HG03342 (cell line): ENCODE measurements around the gene AADAT.
"Not testable (repeated sequence)": the region's sequence is repeated elsewhere in the genome, so short reads cannot be mapped to it uniquely, and the experiment has no call there.

ENCODE experiments used
- ATAC-seq: cut with Tn5 transposase; IDR thresholded peaks from one replicate; pipeline ENCODE4 v1.9.1; 2021; ENCODE audit warnings: mild to moderate bottlenecking, moderate library complexity; ENCODE audit not compliant: unreplicated experiment

Gene AADAT

DNA sequence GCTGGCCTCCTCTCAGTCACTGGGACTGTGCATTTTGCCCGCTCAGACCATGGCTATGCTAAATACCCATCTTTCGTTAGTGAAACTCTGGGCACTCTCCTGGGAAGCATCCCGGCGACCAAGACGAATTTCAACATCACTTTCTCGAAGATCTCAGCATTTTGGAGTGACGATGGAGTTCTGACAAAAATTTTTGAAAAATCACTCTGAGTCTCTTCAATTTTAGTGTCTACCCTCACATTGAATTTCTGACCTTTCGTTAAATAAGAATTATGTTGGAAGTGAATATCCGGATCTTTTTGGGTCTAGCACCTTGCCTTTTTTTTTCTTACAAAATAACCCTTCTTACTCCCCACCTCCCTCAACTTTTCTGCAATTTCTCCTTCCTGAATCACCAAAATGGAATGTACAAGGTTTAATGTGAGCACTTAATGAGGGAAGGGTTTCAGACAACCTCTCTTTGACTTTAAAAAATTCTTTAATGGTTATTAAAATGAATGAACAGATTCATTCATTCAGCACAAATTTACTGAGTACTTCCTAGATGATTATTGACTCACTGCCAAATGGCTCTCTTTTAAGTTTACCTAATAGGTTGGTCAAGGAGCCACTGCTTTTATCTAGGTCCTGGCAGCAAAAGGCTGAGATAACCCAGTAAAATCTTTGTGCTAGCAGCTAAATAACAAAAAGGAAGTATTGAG, 746 bp upstream of the AADAT start:
- ATAC-seq, result no peak

DNA sequence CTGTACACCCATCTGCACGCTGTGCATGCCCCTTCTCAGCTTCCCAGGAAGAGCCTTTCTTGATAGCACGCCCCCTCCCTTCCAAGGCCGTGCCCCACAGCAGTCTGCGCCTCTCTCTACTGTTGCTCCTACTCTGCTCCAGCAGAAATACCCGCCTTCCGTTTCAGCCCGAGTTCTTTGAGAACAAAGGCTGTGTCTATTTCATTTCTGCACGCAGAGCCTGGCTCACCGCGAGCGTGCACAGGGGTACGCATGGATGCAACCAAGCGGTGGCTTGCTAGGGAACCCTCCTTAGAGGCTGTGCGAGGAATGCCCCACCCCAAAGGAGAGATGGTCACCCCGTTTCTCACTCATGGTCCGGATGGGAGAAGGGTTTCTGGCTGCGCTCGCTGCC, 485 bp downstream of the AADAT start:
- no peak for ATAC-seq

GRCh38 chr4:170088716-170089115, 1.0 kb downstream of the AADAT start:
- ATAC-seq, result no peak

- ATAC-seq, result no peak
Measured at GRCh38 chr4:170087163-170087700, 2.5 kb downstream of the AADAT start.

DNA sequence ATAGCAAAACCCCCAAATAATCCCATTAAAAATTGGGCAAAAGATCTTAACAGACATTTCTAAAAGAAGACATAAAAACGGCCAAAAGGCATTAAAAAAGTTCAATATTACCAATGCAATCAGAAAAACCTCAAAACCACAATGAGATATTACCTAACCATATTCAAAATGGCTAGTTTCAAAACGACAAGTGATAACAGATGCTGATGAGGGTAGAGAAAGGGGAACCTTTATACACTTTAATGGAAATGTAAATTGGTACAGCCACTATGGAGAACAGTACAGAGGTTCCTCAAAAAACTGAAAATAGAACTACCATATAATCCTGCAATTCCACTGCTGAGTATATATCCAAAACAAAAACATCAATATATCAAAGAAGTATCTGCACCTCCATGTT, 6.2 kb downstream of the AADAT start:
- ATAC-seq, result no peak

DNA sequence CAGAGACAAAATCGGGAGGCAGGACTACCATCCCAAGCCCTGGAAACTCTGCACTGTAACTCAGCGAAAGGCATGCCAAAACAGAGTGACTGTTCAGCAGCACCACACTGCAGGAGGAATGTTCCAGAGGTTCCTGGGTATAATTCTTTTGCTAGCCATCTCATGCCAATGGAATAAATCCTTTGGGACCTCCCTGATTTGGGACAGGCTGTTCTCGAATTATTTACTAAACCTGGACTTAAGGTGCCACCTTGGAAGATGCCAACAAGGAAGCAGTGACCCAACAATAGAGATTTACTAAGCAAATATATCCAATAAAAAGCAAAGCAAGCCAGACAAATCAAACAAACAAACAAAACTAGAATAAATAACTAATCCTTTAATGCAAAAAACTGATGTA, 9.3 kb downstream of the AADAT start:
- no peak for ATAC-seq

GRCh38 chr4:170079981-170080380, 9.8 kb downstream of the AADAT start:
- no peak for ATAC-seq

DNA sequence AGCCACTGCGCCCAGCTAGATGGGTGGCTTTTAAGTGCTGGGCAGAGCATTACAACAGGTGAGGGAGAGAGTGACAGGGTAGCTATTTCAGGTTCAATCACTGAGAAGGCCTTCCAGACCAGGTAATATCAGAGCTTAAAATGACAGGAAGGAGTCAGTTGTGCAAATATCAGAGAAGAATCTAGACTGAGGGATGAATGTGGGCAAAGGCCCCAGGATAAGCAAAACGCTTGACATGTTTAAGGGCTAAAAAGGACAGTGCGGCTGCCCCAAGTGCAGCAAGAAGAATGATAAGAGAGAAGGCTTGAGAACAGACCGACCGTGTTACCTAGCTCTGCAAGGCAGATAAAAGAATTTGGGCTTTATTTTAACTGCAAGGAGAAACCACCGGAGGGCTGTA, 18.6 kb downstream of the AADAT start:
- ATAC-seq, result no peak

- ATAC-seq, result no peak
Measured at GRCh38 chr4:170068438-170069128, 21.2 kb downstream of the AADAT start.

DNA sequence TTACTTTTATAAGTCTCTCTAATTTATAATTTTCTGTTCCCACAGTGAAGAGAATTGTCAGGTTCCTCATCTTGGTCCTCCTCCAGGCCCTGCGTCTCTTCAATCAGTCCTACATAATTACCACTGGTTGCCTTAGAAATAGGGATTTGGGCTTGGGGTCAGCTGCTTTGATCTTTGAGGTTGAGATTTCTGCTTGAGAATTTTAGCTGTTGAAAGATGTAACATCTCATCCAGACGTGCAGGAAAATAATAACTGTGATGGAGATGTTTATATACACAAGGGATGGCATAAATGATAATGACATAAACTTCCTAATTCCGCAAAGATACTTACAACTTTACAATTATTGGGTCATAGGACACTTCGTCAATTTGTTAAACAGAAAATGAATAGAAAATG, 30.3 kb downstream of the AADAT start:
- ATAC-seq, result no peak

GRCh38 chr4:170058826-170059225, 30.9 kb downstream of the AADAT start:
- ATAC-seq, result no peak

- ATAC-seq, result no peak
Measured at GRCh38 chr4:170057866-170058265, 31.9 kb downstream of the AADAT start.

GRCh38 chr4:170052919-170053318, 36.8 kb downstream of the AADAT start:
- no peak for ATAC-seq

DNA sequence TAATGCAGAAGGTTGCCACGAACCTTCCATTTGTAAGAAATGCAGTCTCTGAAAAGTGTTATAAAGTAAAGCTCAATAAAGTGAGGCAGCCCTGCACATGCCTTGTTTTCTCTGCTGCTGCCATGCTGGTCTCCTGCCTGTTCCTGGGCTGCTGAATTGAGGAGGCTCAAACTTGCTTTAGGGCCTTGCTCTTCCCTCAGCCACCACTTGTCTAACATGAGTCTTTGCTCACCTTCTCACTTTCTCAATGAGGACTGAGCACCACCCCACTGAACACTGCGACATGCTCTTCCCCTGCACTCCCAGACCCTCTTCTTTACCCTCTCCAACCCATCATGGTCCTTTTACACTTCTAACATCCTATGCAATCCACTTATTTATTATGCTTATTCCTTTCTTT, 38.4 kb downstream of the AADAT start:
- ATAC-seq, result no peak

DNA sequence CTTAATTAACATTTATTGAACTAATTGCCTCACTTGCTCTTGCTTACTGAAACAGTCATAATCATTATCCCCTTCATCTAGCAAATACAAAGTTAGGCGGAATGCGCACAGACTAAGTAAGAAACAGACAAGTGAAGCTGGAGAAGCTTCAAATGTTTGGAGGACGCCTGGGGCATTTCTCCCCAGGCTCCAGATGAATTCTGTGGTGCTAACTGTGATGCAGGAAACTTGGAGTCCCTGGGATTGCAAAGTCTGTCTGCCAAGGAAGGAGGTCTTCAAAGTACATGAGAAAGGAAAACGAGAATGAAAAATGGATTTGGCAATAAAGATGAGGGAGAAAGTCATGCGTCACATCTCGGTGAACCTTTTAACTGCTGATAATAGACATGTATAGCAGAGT, 40.0 kb downstream of the AADAT start:
- ATAC-seq, result no peak

DNA sequence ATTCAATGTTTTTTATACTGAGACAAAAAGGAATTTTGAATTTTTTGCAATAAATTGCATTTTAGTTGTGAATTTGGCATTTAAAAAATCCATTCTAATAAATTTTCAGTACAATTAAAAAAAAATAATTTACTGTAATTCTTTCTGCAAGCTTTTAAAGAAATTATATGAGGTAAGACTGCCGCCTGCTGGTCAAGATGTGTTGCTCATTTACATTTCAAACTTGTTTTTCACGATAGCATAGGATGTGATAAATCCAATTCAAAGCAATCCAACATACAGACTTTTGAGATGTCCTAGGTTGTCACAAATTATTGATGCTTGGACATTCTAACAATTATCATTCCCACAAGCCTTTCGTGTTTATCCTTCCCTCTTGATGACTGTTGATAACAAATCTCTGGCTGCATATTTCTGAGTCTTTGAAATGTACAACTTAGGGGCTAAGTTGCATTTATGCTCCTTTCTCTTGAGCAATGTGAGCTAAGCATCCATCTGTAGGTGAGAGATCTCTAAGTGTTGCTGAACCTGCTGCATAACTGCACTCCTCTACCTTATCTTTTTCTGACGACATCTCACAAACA, 41.9 kb downstream of the AADAT start:
- ATAC-seq, result no peak

DNA sequence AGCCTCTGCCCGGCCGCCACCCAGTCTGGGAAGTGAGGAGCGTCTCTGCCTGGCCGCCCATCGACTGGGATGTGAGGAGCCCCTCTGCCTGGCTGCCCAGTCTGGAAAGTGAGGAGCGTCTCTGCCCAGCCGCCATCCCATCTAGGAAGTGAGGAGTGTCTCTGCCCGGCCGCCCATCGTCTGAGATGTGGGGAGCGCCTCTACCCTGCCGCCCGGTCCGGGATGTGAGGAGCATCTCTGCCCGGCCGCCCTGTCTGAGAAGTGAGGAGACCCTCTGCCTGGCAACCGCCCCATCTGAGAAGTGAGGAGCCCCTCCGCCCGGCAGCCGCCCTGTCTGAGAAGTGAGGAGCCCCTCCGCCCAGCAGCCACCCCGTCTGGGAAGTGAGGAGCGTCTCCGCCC, 43.6 kb downstream of the AADAT start:
- ATAC-seq, result not testable (repeated sequence)

DNA sequence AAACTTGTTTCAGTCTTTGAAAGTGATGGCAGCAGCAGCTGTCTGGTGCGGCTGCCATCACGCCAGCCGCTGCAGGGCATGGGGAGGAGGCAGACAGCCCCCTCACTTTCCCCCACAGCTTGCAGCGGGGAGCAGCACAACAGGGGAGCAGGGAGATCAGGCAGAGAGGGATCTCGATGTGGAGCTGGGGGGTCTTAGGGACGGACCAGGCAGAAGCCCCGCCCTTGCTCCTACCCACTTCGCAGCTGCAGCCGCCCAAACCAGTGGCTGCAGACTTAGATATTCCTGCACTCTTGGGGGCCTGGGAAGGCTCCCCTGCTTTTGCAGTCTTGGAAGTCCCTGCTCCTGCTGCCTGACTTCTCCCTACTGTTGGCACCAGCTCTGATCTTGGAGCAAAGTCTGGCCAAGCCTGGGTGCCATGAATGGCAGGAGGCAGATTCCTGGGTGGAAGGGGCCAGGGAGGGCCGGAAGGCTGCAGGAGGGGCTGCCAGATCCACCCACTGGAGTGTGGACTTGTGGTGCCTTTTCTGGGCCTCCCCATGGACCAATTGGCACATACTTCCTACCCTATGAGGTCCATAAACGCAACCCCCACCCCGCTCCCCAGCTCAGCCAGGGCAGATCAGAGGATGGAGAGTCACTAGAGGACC, 49.6 kb downstream of the AADAT start:
- no peak for ATAC-seq

GRCh38 chr4:170038769-170039168, 51.0 kb downstream of the AADAT start:
- ATAC-seq, result no peak

GRCh38 chr4:170038232-170038631, 51.5 kb downstream of the AADAT start:
- ATAC-seq, result no peak

DNA sequence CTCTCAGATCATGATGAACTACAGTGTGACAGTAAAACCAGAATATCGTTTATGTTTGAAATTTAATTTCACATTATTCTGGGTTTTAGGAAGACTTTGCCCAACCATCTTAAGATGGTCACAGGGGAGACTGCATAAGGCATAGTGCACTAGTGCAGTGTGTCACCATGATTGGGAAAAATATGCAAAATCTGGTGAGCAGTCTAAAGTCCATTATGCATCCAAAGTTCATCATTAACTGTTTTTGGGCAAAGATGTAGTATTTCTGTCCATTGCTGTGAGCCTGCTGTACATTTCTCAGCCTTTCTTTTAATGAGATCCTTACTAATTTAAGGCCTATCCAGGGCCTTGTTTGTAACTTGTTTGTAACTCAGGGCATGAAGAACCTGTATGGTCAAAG, 52.3 kb downstream of the AADAT start:
- no peak for ATAC-seq

- ATAC-seq, result no peak
Measured at GRCh38 chr4:170035845-170036244, 53.9 kb downstream of the AADAT start.
